IPS-15b (cell line): ENCODE measurements around the gene NOCT.
"Not testable (repeated sequence)": the region's sequence is repeated elsewhere in the genome, so short reads cannot be mapped to it uniquely, and the experiment has no call there.

Experiments
- H3K27me3 ChIP-seq: one replicate; pipeline ENCODE4 v1.6.1; 2013; ENCODE audit warnings: low read length; ENCODE audit not compliant: control insufficient read depth, insufficient read depth
- H3K36me3 ChIP-seq: one replicate; pipeline ENCODE4 v1.6.1; 2013; ENCODE audit warnings: low read length; ENCODE audit not compliant: control insufficient read depth, insufficient read depth
- H3K4me1 ChIP-seq: one replicate; pipeline ENCODE4 v1.6.1; 2013; ENCODE audit warnings: mild to moderate bottlenecking, low read length; ENCODE audit not compliant: control insufficient read depth, insufficient read depth
- H3K4me3 ChIP-seq: one replicate; pipeline ENCODE4 v1.5.1; 2013; ENCODE audit warnings: low read depth, low read length
- H3K9ac ChIP-seq: one replicate; pipeline ENCODE4 v1.6.1; 2013; ENCODE audit warnings: low read depth, mild to moderate bottlenecking, low read length
- H3K9me3 ChIP-seq: one replicate; pipeline ENCODE4 v1.6.1; 2013; ENCODE audit warnings: mild to moderate bottlenecking, low read length; ENCODE audit not compliant: control insufficient read depth, insufficient read depth

NOCT gene

GRCh38 chr4:139027776-139028175 is 12.2 kb downstream of the NOCT start:
- Histone ChIP-seq H3K4me3 (no peak overlapping the region), H3K9ac (no peak overlapping the region), H3K9me3 (no peaks in the 10 kb centered on the region), H3K27me3 (no peaks in the 10 kb centered on the region), H3K36me3 (no peaks in the 10 kb centered on the region), H3K4me1 (peaks cover 15% of the 10 kb centered on the region)

- Histone ChIP-seq H3K27me3 (no peaks in the 10 kb centered on the region), H3K4me3 (no peak overlapping the region), H3K36me3 (no peaks in the 10 kb centered on the region), H3K9ac (no peak overlapping the region), H3K9me3 (no peaks in the 10 kb centered on the region), H3K4me1 (peaks cover 15% of the 10 kb centered on the region)
These were observed 12.6 kb downstream of the NOCT start for GRCh38 chr4:139028191-139028661.

DNA sequence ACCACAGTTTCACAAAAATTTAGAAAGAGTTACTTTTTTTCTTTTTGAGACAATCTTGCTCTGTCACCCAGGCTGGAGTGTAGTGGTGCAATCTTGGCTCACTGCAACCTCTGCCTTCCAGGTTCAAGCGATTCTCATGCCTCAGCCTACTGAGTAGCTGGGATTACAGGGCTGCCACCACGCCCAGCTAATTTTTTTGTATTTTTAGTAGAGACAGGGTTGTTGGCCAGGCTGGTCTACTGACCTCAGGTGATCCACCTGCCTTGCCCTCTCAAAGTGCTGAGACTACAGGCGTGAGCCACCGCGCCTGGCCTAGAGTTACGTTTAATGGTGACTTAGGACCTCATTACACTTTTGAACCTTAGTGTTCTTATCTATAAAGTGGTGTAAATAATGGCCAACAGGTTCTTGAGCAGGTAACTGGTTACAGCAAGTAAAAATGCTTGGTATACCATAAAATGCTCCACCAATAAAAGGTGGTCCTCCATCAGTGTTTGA is 14.3 kb downstream of the NOCT start:
- not testable (repeated sequence) for H3K4me3 ChIP-seq, H3K36me3 ChIP-seq, H3K27me3 ChIP-seq, H3K9ac ChIP-seq, H3K9me3 ChIP-seq
- H3K4me1 ChIP-seq: peaks cover 16% of the 10 kb centered on the region

DNA sequence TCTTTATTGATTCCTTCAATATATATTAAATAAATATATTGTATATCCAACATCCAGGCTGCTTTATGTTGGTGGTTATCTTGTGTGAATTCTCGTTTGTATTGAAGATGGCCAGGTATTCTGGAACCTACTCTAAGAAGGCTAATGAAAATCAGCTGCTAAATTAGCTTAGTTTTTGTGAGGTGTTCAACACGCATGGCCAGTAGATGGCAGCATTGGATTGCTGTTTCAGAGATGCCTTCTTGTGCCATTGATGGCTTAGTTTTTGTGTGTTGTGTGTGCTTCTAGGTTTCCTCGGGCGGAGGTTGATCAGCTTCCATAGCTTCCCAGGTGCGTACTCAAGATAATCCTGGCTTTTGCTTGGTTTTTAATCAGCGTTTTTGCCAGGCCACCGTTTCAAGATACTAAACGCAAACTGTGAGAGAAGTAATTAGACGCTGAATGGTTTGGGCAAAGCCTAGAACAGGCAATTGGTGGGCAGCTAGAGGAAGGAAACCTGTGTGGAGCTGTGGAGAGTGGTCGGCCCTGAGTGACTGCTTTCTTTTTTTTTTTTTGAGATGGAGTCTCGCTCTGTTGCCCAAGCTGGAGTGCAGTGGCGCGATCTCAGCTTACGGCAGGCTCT is 15.1 kb downstream of the NOCT start:
- no peak overlapping the region for H3K9ac ChIP-seq
- no peaks in the 10 kb centered on the region for H3K27me3 ChIP-seq
- H3K4me3 ChIP-seq: no peak overlapping the region
- H3K36me3 ChIP-seq: peaks cover 3% of the 10 kb centered on the region
- H3K9me3 ChIP-seq: no peaks in the 10 kb centered on the region
- H3K4me1 ChIP-seq: peaks cover 13% of the 10 kb centered on the region

DNA sequence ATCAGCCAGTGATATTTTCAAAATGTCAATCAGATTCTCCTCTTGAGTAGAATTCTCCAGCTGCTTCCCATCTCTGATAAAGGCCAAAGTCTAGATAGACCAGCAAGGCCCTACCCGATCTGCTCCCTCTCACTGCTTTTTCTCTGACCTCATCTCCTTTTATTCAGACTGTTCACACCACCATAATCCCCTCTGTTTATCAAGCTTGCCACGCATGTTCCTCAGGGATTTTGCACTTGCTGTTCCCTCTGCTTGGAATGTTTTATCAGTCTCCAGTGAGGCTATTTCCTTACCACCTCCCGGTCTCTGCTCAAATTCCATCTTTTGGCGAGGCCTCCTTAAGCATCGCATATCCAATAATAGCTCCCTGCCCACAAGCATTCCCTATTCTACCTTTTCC is 20.1 kb downstream of the NOCT start:
- no peaks in the 10 kb centered on the region for H3K27me3 ChIP-seq
- H3K4me3 ChIP-seq: no peak overlapping the region
- peaks cover 3% of the 10 kb centered on the region for H3K36me3 ChIP-seq
- H3K4me1 ChIP-seq: peaks cover 12% of the 10 kb centered on the region
- no peak overlapping the region for H3K9ac ChIP-seq
- no peaks in the 10 kb centered on the region for H3K9me3 ChIP-seq

DNA sequence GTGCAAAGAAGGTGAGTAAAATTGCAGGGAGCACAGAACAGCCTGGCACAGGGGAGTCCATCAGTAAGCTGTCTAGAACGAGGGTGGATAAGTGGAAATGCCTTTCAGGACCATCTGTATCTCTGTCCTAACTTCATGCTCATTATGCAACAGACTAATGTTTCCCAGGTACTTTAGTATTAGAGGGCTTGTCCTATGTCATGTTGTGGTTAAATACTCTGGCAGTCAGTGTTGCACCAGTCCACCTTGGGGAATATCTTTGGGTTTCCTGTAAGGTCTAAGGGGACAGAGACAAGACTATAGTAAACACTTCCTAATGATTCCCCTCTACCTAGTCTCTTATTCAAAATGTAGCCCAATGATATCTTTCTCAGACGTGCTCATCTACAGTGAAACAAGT is 21.3 kb downstream of the NOCT start:
- peaks cover 3% of the 10 kb centered on the region for H3K36me3 ChIP-seq
- no peaks in the 10 kb centered on the region for H3K9me3 ChIP-seq
- no peaks in the 10 kb centered on the region for H3K27me3 ChIP-seq
- no peak overlapping the region for H3K9ac ChIP-seq
- H3K4me1 ChIP-seq: peaks cover 13% of the 10 kb centered on the region
- H3K4me3 ChIP-seq: no peak overlapping the region

- Histone ChIP-seq H3K4me3 (no peak overlapping the region), H3K9me3 (no peaks in the 10 kb centered on the region), H3K9ac (no peak overlapping the region), H3K36me3 (peaks cover 9% of the 10 kb centered on the region), H3K4me1 (peaks cover 9% of the 10 kb centered on the region), H3K27me3 (no peaks in the 10 kb centered on the region)
These were observed 23.4 kb downstream of the NOCT start for GRCh38 chr4:139038874-139039443.

GRCh38 chr4:139042981-139043460 is 27.4 kb downstream of the NOCT start:
- H3K9ac ChIP-seq: no peak overlapping the region
- no peaks in the 10 kb centered on the region for H3K27me3 ChIP-seq
- H3K4me3 ChIP-seq: no peak overlapping the region
- peaks cover 9% of the 10 kb centered on the region for H3K4me1 ChIP-seq
- H3K9me3 ChIP-seq: no peaks in the 10 kb centered on the region
- peaks cover 25% of the 10 kb centered on the region for H3K36me3 ChIP-seq

GRCh38 chr4:139044291-139044690 is 28.7 kb downstream of the NOCT start:
- peaks cover 25% of the 10 kb centered on the region for H3K36me3 ChIP-seq
- peaks cover 4% of the 10 kb centered on the region for H3K4me1 ChIP-seq
- no peaks in the 10 kb centered on the region for H3K27me3 ChIP-seq
- H3K9me3 ChIP-seq: no peaks in the 10 kb centered on the region
- H3K9ac ChIP-seq: no peak overlapping the region
- no peak overlapping the region for H3K4me3 ChIP-seq

DNA sequence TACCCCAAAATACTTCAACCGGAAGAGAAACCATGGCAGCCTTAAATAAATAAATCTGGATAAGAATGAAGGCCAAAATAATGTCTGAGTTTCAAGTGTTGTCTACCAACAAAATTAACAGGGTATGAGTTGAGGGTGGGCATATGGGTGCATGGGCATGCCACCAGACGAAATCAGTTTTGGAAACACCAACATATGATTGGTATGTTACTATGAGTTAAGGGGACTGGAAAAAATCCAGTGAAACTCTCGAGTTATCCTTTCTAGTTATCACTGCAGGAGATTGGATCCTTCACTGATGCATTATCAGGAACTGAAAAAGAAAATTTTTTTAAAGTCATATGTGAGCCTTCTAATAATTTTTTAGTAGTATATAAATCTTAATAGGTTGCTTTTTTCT is 32.4 kb downstream of the NOCT start:
- H3K36me3 ChIP-seq: peaks cover 22% of the 10 kb centered on the region

GRCh38 chr4:139050446-139050845 is 34.9 kb downstream of the NOCT start:
- H3K27me3 ChIP-seq: no peaks in the 10 kb centered on the region
- no peak overlapping the region for H3K9ac ChIP-seq
- H3K9me3 ChIP-seq: no peaks in the 10 kb centered on the region
- peaks cover 6% of the 10 kb centered on the region for H3K4me1 ChIP-seq
- H3K36me3 ChIP-seq: peaks cover 11% of the 10 kb centered on the region
- no peak overlapping the region for H3K4me3 ChIP-seq

More for the DNA sequence above, 32.4 kb downstream of the NOCT start:
- Histone ChIP-seq H3K4me1 (peaks cover 6% of the 10 kb centered on the region), H3K27me3 (no peaks in the 10 kb centered on the region), H3K4me3 (no peak overlapping the region), H3K9me3 (no peaks in the 10 kb centered on the region), H3K9ac (no peak overlapping the region)

DNA sequence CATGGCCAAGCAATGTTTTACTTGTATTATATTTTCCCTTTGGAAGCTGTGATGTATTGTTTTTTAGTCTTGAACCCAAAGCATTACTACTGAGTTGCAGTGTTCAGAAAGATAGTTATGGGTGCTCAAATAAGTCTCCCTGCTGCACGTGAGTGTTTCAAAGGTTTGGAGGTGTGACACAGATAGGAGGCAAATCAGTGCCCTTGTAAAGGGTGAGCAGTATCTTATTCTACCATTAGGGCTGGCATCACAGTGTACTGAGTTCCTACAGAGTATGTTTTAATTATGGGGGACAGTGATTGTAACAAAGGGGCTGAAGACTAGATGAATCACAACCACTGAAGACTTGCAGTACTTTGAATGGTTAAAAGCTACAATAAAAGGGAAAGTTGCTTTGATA is 38.3 kb downstream of the NOCT start:
- no peak overlapping the region for H3K9ac ChIP-seq
- no peaks in the 10 kb centered on the region for H3K27me3 ChIP-seq
- peaks cover 6% of the 10 kb centered on the region for H3K4me1 ChIP-seq
- H3K9me3 ChIP-seq: no peaks in the 10 kb centered on the region
- H3K4me3 ChIP-seq: no peak overlapping the region
- peaks cover 3% of the 10 kb centered on the region for H3K36me3 ChIP-seq
